Nephron progenitor cell (in vitro differentiated cells): ENCODE data around the gene SETD1B.

Source experiments
- DNase-seq: peaks from one replicate; pipeline ENCODE4 v3.0.0; 2021
- H3K27ac Mint-ChIP-seq: 2 replicates; pipeline ENCODE4 v1.8.0; 2021; ENCODE audit warnings: mild to moderate bottlenecking, moderate library complexity, mixed read lengths
- H3K27me3 Mint-ChIP-seq: 2 replicates; pipeline ENCODE4 v1.8.0; 2021; ENCODE audit warnings: mild to moderate bottlenecking, low read depth, mixed read lengths; ENCODE audit not compliant: poor library complexity
- H3K36me3 Mint-ChIP-seq: 2 replicates; pipeline ENCODE4 v1.8.0; 2021; ENCODE audit warnings: low read depth, mixed read lengths
- H3K4me1 Mint-ChIP-seq: 2 replicates; pipeline ENCODE4 v1.8.0; 2021; ENCODE audit warnings: mixed read lengths
- H3K4me3 Mint-ChIP-seq: 2 replicates; pipeline ENCODE4 v1.8.0; 2021; ENCODE audit warnings: mild to moderate bottlenecking, moderate library complexity, mixed read lengths
- H3K9me3 Mint-ChIP-seq: 2 replicates; pipeline ENCODE4 v1.8.0; 2021; ENCODE audit warnings: mild to moderate bottlenecking, moderate library complexity, mixed read lengths
- CTCF ChIP-seq: fragments of 200-600 bp; sonication (generic); IDR thresholded peaks from 2 replicates; pipeline ENCODE4 v1.5.0; 2021; ENCODE audit warnings: antibody characterized with exemption

The SETD1B gene

GRCh38 chr12:121831571-121832245, 27.9 kb downstream of the SETD1B start:
- TF ChIP-seq CTCF: no peak
- no peak overlapping the region for H3K4me3 Mint-ChIP-seq
- no peaks in the 10 kb centered on the region for H3K4me1 Mint-ChIP-seq
- peaks cover 19% of the 10 kb centered on the region for H3K27me3 Mint-ChIP-seq
- no peak for DNase-seq
- peak overlapping the region; percentile 46 for H3K27ac Mint-ChIP-seq
- peaks cover 52% of the 10 kb centered on the region for H3K36me3 Mint-ChIP-seq
- no peaks in the 10 kb centered on the region for H3K9me3 Mint-ChIP-seq

- TF ChIP-seq CTCF: no peak
- peaks cover 29% of the 10 kb centered on the region for H3K27me3 Mint-ChIP-seq
- H3K9me3 Mint-ChIP-seq: peaks cover 7% of the 10 kb centered on the region
- H3K27ac Mint-ChIP-seq: no peak overlapping the region
- no peak for DNase-seq
- peaks cover 6% of the 10 kb centered on the region for H3K36me3 Mint-ChIP-seq
- H3K4me1 Mint-ChIP-seq: peaks cover 17% of the 10 kb centered on the region
- H3K4me3 Mint-ChIP-seq: no peak overlapping the region
Observed at GRCh38 chr12:121837680-121838079, 33.9 kb downstream of the SETD1B start.

- no peak overlapping the region for H3K4me3 Mint-ChIP-seq
- peaks cover 29% of the 10 kb centered on the region for H3K27me3 Mint-ChIP-seq
- H3K36me3 Mint-ChIP-seq: peaks cover 4% of the 10 kb centered on the region
- H3K4me1 Mint-ChIP-seq: peaks cover 19% of the 10 kb centered on the region
- TF ChIP-seq CTCF: no peak
- H3K9me3 Mint-ChIP-seq: peaks cover 7% of the 10 kb centered on the region
- DNase-seq: no peak
- H3K27ac Mint-ChIP-seq: no peak overlapping the region
Observed at GRCh38 chr12:121838126-121838525, 34.3 kb downstream of the SETD1B start.

- DNase-seq: peak; percentile 100
- peak overlapping the region; percentile 44 for H3K27ac Mint-ChIP-seq
- TF ChIP-seq CTCF: peak; percentile 29
- peak overlapping the region; percentile 91 for H3K4me3 Mint-ChIP-seq
- peaks cover 7% of the 10 kb centered on the region for H3K9me3 Mint-ChIP-seq
- peaks cover 29% of the 10 kb centered on the region for H3K4me1 Mint-ChIP-seq
- H3K36me3 Mint-ChIP-seq: no peaks in the 10 kb centered on the region
- peaks cover 26% of the 10 kb centered on the region for H3K27me3 Mint-ChIP-seq
Observed at GRCh38 chr12:121839106-121839992, 35.5 kb downstream of the SETD1B start.

GRCh38 chr12:121839993-121840761, 36.4 kb downstream of the SETD1B start:
- TF ChIP-seq CTCF: no peak
- H3K9me3 Mint-ChIP-seq: peaks cover 7% of the 10 kb centered on the region
- peak overlapping the region; percentile 91 for H3K4me3 Mint-ChIP-seq
- H3K27me3 Mint-ChIP-seq: peaks cover 25% of the 10 kb centered on the region
- H3K4me1 Mint-ChIP-seq: peaks cover 29% of the 10 kb centered on the region
- no peak for DNase-seq
- no peaks in the 10 kb centered on the region for H3K36me3 Mint-ChIP-seq
- peak overlapping the region; percentile 44 for H3K27ac Mint-ChIP-seq
